T-helper 1 cell (primary cell): Measurements from ENCODE around the gene ARHGEF39.
A peak's percentile ranks its signal among the peaks of the same experiment; 100 is the strongest.

ENCODE experiments used
- DNase-seq, 5 donors: peaks; one replicate each; pipeline ENCODE4 v3.0.0-alpha.2; 2012 to 2020

The ARHGEF39 gene

DNA sequence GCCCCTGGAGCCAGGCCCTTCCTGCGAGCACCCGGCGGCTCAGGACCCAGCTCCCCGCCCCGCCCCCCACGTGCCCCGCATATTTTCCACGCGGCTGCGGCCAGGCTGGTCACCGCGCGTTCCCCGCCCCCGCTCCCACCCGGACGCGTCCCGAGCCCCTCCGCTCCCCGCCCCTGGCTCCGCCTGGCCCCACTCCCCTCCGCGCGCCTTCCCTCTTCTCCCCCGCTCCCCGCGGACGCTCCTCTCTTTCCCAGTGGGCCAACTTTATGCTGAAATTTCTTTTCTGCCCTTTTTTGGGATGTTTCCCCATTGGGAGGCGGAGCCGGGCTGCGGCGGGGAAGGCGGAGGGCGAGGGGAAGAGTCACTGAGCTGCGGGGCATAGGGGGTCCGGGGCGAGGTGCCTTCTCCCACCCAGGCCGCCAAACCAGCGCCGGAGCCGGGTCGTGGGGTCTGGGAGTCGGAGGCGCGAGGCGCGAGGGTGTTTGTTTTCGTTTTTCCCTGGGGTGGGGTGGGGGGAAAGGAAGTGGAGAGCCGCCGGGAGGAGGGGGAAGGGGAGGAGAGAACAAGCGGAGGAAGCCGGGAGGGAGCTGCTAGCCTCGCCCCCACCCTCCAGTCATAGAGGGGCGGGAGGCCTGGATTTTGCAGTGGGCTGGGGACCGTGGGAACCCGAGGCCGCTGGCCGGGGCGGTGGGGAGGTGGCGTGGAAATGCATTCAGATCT lies 25.8 kb upstream of the ARHGEF39 start:
- peak in 2 of 5 donors; percentile 28 to 29 for DNase-seq

GRCh38 chr9:35690294-35690613 lies 25.3 kb upstream of the ARHGEF39 start:
- DNase-seq, result no peak

DNA sequence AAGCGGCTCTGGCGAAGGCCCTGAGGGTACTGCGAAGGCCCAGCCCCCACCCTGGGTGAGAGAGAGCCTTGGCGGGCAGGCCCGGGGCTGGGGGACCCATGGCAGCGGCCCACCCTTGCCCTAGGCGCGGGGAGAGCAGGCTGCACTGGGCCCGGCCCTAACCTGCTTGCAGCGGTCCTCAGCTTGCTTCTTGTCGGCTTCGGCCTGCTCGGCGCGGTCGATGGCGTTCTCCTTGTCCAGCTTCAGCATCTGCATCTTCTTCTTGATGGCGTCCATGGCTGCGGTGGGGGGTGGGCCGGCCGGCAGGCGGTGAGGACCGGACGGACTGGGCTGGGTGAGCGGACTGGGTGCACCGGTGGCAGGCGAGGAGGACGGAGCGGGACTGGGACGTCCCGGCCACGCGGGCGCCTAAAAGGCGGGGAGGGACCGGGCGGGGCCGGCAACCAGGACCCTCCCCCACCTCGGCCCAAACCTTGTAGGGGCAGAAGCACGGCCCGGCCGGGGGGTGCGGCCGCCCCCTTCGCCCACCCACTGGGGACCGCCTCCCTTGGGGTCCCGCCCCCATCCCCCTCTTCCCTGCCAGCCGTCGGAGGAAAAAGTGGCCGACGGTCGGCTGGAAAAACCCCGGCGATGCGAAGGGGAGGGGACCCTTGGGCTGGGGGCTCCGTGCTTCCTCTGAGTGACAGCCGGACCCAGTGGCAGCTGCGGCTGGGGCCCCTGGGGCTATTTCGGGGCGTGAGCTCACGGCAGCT lies 24.7 kb upstream of the ARHGEF39 start, which contains the start of gene TPM2:
Gene TPM2, minus strand, starts transcription at position 384 of the 752 bp plus-strand sequence. Its CDS starts 108 bp downstream, at position 276.
- no peak for DNase-seq

DNA sequence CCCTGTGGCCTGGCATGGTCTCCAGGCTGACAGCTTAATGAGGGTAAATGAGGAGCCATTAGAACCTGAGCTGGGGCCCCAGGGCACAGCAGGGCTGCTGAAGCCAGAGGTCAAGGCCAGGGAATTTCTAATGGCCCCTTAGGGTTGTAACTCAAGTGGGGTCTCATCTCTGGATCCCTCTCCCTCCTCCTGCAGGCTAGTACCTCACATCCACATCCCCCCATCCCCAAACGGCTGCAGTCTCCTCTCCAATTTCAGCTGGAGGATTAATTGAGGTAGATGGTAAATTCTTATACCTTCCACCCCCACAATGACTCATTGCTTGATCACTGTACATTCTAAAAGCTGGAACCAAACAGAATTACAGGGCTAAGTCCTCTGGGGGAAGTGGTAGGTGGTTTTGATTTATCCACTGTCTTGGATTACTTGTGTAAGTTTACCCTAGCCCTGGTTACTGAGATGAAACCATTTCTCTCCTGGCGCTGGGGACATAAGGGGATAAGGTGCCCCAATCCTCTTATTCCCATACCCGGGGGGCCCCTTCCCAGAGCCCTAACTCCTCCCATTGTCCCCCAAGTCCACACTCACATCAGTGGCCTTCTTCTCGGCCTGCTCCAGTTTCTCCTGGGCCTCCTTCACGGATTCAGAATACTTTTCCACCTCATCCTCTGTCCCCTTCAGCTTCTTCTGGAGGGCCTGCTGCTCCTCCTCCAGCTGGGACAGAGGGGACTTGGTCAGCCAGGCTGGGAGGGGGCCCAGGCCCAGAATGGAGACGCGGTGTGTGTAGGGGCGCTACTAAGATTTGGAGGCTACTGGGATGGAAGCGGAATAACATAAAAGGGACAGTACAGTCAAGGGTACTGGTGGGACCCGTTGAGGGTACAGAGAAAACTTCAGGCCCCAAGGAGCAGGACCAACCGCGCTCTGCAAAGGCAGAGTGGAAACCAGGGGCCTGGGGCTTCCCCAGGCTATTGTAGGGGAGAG lies 23.9 kb upstream of the ARHGEF39 start:
- DNase-seq, result peak in 1 of 5 donors; percentile 27

DNA sequence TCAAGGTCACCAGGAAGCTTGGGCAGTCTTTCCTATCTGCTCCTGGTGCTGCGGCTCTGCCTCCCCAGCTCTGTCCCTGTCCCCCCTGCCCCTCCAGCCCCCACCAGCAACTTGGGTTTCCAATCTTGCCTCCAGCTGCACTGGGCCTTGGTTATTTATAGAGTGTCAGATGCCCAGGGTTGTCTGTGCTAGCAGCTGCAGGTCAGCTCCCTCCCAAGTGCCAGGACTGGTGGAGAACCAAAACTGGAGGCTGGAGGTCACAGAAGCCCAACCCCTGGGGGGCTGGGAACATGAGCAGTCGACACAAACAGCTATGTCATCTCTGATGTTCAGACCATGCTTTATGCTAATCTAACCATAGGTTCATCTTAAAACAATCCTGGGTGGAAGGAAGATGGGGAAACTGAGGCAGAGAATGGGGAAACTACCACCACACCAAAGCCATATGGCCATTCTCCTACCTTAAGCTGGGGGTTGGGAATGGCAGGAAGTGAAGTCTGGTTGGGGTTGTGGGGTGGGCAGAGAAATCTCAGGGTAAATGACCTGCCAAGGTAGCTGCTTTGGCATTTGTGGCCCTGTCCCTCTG lies 23.1 kb upstream of the ARHGEF39 start:
- no peak for DNase-seq

- no peak for DNase-seq
These were observed 22.3 kb upstream of the ARHGEF39 start for GRCh38 chr9:35687306-35687705.

DNA sequence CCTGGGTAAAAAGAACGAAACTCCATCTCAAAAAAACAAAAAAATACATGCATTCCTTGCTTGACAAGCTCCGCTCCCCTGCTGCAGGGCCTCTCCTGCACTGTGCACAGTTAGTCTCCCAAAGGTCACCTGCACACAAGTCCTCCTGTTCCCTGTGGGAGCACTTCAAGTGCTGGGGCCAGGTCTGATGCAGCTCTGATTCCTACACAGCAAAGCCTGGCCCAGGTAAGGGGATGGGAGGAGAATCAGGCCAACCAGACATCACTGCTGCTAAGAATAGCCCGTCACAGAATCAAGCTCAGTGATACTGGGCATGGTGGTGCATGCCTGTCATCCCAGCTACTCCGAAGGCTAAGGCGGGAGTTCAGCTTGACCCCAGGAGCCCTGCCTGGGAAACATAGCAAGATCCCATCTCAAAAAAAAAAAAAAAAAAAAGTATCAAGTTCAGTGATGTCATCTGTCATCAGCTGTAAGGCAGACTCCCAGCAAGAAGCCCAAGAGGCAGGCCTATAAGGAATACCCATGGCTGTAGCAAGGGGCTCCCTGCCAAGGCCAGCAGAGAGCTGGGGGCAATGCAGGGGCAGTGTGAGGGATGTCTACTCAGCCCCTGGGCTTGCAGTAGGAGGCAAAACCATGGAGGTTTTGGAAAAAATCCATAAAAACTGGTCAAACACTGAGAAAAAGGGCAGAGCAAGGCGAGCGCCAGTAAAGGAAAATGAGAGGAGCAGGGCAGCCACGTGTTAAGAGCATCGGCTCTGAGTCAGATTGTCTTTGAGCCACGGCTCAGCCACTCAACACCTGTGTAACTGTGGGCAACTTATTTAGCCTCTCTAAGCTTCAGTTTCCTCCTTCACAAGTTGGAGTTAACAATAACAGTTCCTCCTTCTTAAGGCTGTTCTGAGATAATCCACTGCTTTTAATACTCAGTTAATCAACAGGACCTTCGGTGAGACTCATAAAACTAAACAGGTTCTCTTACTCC lies 21.5 kb upstream of the ARHGEF39 start:
- DNase-seq, result no peak

GRCh38 chr9:35685506-35685905 lies 20.5 kb upstream of the ARHGEF39 start:
- no peak for DNase-seq

GRCh38 chr9:35684921-35685320 lies 19.9 kb upstream of the ARHGEF39 start:
- no peak for DNase-seq

DNA sequence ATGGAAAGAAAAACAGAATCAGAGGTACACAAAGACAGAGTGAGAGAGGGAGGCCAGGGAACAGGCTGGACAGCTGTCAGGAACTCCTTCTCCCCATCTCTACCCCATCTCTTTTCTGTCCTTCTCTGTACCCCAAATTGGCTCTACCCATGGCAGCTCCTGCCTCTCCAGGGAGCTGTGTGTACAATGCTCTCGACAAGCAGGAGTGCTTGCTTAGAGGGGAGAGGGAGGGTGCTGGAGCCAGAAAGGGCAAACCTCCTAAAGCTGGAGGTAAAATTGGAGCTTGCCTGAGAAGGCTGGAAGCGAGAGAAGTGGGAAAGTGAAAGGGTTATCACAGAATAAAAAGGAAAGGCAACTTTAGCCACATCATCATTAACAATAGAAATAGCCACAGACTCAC lies 18.3 kb upstream of the ARHGEF39 start:
- no peak for DNase-seq

GRCh38 chr9:35682520-35683315 lies 17.7 kb upstream of the ARHGEF39 start:
- no peak for DNase-seq

GRCh38 chr9:35682051-35682450 lies 17.1 kb upstream of the ARHGEF39 start:
- no peak for DNase-seq

- no peak for DNase-seq
These were observed 16.5 kb upstream of the ARHGEF39 start for GRCh38 chr9:35681341-35682002.

- DNase-seq, result no peak
These were observed 15.5 kb upstream of the ARHGEF39 start for GRCh38 chr9:35680331-35681105.

DNA sequence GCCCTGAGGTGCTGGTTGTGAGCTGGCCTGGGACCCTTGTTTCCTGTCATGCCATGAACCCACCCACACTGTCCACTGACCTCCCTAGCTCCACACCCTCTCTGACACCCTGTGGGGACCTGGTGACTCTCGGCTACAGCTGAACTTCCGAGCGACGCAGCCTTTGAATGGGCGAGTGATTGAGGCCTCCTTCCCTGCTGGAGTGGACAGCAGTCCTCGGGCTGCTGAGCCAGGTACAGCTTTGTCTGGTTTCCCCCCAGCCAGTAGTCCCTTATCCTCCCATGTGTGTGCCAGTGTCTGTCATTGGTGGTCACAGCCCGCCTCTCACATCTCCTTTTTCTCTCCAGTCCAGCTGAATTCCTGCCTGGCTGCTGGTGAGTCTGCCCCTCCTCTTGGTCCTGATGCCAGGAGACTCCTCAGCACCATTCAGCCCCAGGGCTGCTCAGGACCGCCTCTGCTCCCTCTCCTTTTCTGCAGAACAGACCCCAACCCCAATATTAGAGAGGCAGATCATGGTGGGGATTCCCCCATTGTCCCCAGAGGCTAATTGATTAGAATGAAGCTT lies 14.9 kb upstream of the ARHGEF39 start:
- DNase-seq, result no peak

GRCh38 chr9:35679091-35679490 lies 14.1 kb upstream of the ARHGEF39 start:
- no peak for DNase-seq

GRCh38 chr9:35675732-35676392 lies 10.9 kb upstream of the ARHGEF39 start:
- DNase-seq, result peak in 1 of 5 donors; percentile 30

DNA sequence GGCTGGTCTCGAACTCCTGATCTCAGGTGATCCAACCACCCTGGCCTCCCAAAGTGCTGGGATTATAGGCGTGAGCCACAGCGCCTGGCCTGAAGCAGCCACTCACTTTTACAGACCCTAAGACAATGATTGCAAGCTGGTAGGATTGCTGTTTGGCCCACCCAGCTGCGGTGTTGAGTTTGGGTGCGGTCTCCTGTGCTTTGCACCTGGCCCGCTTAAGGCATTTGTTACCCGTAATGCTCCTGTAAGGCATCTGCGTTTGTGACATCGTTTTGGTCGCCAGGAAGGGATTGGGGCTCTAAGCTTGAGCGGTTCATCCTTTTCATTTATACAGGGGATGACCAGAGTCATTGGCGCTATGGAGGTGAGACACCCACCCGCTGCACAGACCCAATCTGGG lies 10.2 kb upstream of the ARHGEF39 start:
- DNase-seq, result no peak
